HG03045 (cell line): ENCODE data around the gene BPIFA1.

Experiments
- ATAC-seq: cut with Tn5 transposase; IDR thresholded peaks from one replicate; pipeline ENCODE4 v1.9.1; 2021; ENCODE audit warnings: mild to moderate bottlenecking, moderate library complexity; ENCODE audit not compliant: unreplicated experiment

BPIFA1 gene

GRCh38 chr20:33277471-33278441, 42.0 kb downstream of the BPIFA1 start:
- ATAC-seq = no peak

GRCh38 chr20:33278700-33279099, 42.9 kb downstream of the BPIFA1 start:
- no peak for ATAC-seq

- ATAC-seq = no peak
These were observed 43.6 kb downstream of the BPIFA1 start for GRCh38 chr20:33279261-33279910.

GRCh38 chr20:33280000-33280680, 44.3 kb downstream of the BPIFA1 start:
- no peak for ATAC-seq

- ATAC-seq = no peak
These were observed 45.0 kb downstream of the BPIFA1 start for GRCh38 chr20:33280775-33281174.

GRCh38 chr20:33281550-33282146, 45.9 kb downstream of the BPIFA1 start:
- ATAC-seq = no peak

- ATAC-seq = no peak
These were observed 46.6 kb downstream of the BPIFA1 start for GRCh38 chr20:33282196-33282934.

- no peak for ATAC-seq
These were observed 47.3 kb downstream of the BPIFA1 start, which contains the start of gene BPIFB1 for GRCh38 chr20:33282991-33283555. Gene BPIFB1, plus strand, starts transcription at chr20:33283214. Its CDS starts 2,860 bp downstream, at chr20:33286074.

GRCh38 chr20:33284284-33284683, 48.5 kb downstream of the BPIFA1 start:
- no peak for ATAC-seq

- no peak for ATAC-seq
These were observed 49.1 kb downstream of the BPIFA1 start for GRCh38 chr20:33284937-33285336.

- ATAC-seq = no peak
These were observed 50.2 kb downstream of the BPIFA1 start for GRCh38 chr20:33285861-33286495.

GRCh38 chr20:33287884-33288283, 52.1 kb downstream of the BPIFA1 start:
- no peak for ATAC-seq

GRCh38 chr20:33290852-33291251, 55.1 kb downstream of the BPIFA1 start:
- no peak for ATAC-seq

GRCh38 chr20:33291416-33291815, 55.6 kb downstream of the BPIFA1 start:
- ATAC-seq = no peak

- ATAC-seq = no peak
These were observed 56.1 kb downstream of the BPIFA1 start for GRCh38 chr20:33291830-33292355.
